HG03103 (cell line): Measurements from ENCODE around the gene NME4.

Source experiments
- ATAC-seq: cut with Tn5 transposase; IDR thresholded peaks from one replicate; pipeline ENCODE4 v1.9.1; 2021; ENCODE audit warnings: low read depth; ENCODE audit not compliant: unreplicated experiment

NME4 gene

DNA sequence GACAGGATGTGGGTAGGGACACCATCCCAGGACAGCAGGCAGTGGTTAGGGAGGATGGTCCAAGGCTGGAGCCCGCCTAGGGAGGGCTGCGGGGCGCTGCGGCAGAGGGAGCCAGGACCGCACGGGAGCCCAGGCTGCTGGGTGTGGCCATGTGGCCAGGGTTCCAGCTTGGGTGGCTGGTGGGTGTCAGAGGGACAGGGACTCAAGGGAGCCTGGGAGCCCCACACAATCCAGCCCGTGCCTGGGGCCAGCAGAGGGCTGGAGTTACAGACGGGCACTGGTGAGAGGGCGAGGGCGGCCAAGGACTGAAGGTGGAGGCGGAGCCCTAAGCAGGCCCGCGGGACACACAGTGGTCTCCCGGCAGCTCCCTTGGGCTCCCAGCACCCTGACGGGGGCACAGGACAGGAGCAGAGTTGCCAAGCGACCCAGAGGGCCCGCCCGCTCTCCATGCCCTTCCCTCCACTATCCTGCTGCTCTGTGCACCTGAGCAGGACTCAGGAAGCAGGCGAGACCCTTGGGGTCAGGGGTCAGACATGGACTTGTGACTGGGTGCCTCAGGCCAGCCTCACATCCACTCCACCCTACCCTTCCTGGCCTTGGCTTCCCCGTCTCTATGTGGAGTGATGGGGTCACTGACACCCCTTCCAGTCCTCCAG lies 33.8 kb upstream of the NME4 start:
- ATAC-seq = no peak

DNA sequence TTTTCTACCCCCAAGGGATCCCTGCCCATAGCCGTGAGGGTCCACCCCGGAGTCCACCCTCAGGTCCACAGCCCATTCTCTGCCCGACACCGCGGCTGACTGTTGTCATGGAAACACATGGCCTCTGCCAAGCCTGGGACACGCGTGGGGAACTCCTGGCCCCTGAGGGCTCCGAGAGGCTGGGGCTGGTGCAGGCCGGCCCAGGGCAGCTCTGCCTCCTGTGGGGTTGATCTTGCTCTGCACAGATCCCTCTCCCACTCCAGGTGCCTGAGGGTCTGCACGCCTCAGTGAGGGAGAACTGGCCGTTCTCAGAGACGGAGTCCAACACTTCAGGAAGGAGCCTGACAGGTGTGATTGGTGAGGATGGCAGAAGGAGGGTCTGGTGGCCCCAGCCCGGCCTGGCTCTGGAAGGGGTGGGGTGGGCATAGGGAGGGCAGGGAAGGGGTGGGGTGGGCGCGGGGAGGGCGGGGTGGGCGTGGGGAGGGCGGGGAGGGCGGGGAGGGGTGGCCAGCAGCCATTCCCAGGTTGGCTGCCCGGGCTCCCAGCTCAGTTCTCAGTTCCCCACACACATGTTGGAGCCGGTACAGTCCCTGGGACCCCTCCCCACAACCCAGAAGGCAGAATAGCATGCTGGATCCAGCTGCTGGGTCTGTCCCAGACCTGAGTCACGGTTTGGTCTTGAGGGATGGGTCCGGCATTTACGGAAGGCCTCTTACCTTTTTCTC lies 33.1 kb upstream of the NME4 start:
- ATAC-seq = no peak

DNA sequence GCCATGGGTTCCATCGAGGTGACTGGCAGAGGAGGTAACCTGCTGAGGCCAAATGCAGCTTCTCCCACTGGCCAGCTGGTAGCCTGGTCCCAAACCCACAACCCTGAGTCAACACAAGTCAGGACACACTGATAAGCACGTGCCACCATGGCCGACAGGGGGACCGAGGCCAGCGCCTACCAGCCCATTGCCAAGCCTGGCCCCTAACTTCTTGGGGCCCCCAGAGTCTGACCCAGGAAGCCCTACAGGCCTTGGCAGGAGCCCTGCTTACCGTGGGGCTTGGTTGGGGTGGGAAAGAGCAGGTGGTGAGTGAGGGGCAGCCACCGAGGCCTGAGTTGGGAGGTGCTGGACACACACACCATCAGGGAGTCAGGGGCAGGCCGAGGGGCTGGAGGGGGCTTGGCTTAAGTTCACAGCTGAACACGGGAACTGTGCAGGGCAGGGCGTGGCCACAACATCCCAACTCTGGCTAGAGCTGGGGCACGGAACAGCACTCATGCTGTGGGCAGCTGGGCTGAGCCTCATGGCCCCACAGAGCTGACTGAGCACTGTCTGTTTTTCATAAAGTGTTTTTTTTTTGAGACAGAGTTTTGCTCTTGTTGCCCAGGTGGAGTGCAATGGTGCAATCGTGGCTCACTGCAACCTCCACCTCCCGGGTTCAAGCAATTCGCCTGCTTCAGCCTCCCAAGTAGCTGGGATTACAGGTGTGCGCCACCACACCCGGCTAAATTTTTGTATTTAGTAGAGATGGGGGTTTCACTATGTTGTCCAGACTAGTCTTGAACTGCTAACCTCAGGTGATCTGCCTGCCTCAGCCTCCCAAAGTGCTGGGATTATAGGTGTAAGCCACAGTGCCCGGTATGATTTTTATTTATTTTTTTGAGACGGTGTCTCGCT lies 32.2 kb upstream of the NME4 start:
- ATAC-seq = no peak

DNA sequence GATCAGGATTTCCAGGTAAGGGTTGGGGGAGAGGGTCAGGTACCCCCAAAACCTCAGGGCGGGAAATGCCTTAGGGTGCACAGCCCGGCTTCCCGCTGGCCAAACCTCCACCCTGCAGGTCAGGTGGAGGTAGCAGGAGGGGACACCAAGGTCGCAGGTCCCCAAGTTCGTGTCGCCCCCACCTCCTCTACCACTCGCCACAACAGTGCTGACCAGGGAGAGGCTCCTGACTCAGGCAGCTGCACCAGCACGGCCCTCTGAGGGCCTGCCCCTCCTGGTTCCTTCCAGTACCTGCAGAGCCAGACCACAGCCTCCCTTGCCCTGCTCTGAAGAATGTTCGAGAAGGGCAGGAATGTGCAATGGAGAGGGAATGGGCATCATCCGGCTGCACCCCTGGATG lies 30.5 kb upstream of the NME4 start:
- no peak for ATAC-seq

DNA sequence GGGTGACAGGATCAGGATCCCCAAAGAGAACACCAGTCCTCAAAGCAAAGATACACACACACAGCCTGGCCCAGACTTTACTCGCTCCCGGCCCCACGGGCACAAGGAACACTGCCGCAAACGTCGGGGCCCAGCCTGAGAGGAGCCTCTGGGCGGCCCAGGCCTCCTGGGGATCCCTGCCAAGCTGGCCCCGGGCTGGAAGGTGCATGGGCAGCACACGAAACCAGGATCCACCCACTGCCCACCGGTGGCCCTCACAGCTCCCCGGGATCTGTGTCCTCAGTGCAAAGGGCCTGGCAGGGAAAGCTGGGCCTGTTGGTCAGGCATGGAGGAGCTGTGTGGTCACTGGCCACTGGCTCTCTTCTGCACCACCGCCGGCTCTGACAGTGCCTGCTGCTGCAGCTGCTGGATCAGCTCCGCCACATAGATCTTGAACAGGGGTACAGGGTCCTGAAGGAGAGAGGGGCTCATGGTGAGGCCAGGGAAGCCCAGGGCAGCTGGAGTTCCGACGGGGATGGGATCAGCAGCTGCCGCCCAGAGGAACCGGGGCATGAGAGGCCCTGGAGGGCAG lies 29.6 kb upstream of the NME4 start:
- ATAC-seq = no peak

DNA sequence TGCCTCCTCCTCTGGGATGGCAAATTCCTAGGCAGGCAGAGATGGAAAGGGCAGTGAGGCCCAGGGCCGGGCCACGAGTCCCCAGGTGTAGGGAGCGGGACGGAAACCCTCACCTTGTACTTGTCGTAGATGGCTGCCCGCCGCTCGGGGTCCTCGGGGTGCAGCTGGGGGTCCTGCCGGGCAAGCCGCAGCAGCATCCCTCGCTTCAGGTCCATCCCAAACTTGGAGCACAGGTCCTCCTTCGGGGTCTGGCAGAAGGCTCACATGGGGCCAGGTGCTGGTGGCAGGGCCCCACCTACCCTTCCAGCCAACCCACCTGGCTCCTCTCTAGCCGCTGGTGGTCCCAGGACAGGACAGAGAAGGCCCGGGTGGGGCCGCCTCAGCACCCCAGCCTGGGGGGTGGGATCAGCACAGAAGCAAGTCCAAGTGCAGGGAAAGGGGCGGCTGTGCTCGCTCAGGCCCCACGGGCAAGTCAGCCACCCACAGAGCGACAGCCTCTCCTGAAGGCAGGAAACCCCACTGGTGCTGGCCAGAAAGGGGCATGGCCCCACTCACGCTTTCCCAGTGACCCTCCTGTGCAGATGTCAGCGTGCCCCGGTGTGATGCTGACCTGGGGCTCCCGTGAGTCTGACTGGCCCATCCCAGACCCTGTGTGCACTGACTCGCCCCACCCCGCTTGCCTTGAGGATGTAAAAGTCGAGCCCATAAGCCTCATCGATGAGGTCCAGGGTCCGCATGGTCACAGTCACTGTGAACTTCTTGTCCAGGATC lies 28.4 kb upstream of the NME4 start:
- no peak for ATAC-seq

DNA sequence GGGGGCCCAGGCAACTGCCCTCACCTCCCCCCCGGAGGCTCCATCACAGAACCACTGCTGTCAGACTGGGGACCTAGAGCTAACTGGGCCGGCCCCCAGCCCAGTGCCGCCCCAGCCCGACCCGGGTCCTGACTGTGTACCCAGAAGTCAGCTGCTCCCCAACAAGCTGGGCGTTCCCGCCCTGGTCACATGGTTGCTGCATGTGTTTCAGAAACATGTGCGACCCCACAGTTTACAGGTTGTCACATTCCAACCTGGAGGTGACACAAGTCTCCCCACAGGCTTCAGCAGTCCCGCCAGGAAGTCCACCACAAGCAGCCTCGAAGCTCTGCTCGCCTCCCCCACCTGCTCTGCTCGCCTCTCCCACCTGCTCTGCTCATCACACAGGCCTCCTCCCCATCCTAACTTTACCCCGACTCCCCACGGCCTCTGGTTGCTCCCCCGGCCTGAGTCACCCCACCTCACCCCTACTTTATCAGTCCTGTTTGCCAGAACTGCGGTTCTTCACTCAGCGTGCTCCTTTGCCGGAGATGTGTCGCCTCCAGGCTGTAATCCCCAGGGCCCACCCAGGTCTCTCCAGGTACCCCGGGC lies 27.6 kb upstream of the NME4 start:
- no peak for ATAC-seq

DNA sequence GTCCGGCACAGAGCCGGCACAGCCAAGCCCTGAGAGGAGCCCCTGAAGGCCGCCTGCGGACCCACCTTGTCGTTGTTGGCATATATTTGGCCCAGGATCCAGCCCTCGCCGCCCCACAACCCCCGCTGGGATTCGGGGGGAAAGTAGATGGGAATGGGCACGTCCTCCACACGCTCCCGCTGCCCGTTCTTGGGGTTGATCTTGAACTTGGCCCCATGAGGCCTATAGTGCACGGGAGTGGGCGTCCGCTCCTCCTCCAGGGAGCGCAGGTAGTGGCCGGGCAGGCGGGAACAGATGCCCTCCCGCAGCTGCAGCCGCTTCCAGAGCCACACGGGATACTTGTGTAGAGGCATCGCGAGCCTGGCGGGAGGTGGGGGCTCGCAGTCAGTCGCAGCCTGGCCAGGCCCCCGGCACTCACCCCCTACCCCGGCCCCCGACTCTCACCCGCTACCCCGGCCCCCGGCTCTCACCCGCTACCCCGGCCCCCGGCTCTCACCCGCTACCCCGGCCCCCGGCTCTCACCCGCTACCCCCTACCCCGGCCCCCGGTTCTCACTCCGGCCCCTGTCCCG lies 27.0 kb upstream of the NME4 start:
- ATAC-seq = no peak

DNA sequence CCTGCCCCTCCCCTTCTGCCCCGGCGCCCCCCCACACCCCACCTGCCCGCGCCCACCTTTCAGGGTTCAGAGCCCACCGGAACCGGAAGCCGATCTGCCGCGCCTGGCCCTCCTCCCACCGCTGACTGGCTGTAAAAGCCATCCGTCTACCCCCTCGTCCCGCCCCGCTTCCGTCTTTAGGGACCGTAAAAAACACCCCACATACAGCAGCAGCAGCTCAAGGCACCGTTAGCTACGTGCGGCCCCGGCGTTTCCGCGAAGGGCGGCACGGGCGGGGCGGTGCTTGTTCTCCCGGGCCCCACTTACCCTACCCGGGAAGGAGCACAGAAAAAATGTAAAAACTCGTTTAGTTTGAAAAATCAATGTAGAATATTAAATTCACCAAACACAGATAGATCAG lies 26.6 kb upstream of the NME4 start, which contains the start of gene MRPL28:
Gene MRPL28 (minus strand): TSS at position 96 of the 400 bp plus-strand sequence. CDS start 320 bp downstream, outside the sequence.
- ATAC-seq = peak; percentile 75

DNA sequence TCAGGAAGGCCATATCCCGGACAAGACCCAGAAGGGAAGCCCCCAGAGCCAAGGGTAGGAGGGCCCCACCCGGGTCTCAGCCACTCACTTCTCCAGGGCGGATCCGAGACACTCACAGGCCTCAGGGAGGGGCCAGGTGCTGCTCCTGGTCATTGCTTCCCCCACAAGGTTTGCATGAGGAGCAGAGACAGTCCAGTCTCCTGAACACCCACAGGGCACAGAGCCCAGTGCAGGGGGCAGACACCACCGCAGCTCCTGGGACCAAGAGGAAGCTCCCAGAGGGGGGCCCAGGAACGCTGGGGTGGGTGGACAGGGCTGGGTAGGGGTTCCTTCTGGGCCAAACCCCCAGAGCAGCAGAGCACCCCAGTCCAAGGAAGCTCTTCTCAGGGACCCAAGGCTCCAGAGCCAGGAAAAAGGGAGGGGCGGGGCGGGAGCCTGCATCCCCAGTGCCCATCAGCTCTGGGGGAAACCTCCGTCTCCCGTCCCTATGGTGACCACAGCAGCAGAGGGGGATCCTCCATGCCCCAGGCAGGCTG lies 26.0 kb upstream of the NME4 start:
- ATAC-seq = no peak

DNA sequence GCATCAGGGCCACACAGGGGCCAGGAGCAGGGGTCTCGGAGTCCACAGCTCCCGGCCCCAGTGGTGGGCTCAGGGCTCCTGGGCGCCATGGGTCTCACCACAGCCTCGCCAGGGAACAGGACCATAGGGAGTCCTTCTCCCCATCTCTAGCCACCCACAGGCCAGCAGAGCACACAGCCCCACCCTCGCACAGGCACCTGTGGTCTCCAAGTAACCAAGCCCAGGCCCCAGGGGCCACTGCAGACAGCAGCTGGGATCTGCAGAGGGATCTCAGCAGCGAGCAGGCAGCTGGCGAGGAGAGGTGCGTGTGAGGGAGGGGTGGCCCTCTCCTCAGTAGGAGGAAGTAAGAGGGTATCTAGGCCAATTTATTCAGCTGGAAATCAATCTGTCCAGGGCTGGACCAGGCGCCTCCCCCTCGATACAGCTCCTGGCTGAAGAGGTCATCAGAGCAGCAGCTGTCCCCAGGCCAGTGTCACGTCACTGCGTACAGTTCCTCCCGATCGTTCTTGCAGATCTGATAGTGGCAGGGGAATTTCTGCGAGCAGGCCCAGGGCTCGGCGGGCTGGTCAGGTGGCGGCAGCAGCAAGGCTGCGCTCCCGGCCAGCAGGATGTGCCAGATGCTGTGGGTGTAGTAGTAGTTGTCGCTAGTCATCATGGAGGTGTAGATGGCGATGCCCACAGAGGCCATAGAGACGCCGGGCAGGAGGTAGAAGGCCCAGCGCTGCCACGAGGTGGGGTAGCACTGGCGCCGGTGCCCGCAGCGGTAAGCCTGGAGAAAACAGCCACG lies 25.3 kb upstream of the NME4 start:
- ATAC-seq = no peak

DNA sequence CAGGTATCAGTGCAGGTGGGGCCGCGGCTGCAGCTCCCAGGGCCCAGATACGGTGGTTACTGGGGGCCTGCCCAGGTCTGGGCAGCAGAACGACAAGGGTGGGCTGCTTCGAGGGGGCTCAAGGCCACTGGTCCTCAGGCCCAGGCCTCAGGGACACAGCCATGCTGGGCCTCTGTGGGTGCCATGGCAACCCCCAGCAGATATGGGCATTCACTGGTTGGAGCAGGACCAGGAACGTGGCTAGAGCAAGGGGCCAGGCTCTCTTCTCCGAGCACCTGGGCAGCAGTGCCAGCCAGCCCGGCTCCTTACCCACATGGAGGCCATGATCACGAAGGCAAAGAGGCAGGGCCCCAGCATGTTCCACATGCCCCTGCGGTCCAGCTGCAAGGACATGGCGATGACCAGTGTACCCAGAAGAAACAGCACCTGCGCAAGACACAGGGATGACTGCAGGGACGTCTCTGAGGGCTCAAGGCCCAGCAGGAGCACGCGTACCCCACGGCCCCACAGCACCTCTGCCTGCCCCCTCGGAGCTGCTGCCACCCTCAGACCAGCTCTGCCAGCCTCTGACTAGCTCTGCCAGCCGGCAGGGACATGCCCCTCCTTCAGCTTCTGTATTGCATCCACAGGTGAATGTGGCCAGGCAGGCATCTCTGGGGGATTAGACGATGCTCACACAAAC lies 24.6 kb upstream of the NME4 start:
- ATAC-seq = no peak

DNA sequence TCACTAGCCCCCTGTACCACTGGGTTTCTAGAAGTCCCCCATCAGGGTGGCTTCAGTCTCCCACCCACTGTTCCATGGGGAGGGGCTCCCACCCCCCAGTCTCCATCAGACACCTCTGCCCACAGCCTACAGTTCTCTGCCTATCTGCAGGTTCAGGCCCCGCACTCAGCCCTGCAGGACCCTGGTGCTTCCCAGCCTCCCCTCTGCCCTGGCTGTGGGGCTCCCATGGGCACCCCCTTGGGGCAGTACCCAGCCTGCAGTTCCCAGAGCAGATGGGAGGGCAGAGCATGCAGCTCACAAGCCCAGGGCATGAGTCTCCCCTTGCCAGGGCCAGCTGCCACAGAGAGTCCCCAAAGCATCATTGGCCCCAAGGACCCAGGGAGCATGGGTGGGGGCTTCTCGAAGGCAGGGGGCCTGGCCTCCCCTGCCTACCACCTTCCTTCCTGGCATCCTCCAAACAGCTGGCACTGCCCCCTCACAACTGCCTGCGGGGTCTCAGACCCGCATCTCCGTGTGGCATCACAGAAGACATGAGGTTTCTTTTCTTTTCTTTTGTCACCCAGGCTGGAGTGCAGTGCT lies 23.9 kb upstream of the NME4 start:
- no peak for ATAC-seq

DNA sequence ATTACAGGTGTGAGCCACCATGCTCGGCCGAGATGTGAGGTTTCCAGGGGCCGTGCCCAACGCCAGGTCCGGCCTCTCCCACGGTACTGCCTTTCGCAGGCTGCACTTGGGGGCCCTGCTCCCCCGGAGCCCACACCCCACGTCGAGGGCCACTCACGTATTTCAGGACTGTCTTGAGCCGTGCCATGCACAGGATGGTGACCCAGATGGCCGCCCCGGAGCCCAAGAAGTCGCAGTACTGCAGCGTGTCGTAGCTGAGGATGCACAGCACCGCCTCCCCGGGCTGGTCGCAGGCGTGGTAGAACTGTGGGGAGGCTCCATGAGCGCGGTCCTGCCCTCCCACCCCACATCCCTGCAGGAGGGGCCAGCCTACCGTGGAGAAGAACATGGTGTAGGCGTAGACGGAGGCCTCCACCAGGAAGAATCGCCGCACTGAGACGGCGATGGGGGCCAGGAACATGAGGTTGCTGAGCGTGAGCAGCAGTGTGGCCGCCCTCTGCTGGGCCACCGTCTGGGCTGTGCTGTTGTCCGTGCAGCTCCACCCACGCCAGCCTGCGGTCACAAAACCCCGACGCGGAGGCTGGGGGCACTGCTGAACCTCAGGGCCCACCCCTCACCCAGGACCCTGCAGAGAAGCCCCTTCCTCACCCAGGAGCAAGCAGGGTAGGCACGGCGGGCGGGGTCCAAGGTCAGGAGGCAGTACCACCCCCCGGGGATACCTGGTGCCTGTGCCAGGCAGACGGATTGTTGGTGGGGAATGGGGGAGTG lies 23.0 kb upstream of the NME4 start:
- ATAC-seq = no peak

DNA sequence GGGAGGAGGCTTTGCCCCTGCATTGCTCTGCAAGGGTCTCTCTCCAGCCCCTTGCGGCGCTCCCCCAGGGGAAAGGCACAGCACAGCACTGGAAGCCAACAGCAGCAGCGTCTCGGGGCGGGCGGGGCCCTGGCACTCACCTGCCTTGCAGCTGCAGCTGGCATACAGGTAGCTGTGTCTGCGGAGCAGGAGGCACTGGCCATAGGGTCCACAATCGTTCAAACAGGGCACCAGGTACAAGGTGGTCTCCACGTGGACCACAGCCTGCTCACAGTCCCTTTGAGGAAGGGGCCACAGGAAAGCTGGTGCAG lies 22.4 kb upstream of the NME4 start:
- ATAC-seq = no peak

DNA sequence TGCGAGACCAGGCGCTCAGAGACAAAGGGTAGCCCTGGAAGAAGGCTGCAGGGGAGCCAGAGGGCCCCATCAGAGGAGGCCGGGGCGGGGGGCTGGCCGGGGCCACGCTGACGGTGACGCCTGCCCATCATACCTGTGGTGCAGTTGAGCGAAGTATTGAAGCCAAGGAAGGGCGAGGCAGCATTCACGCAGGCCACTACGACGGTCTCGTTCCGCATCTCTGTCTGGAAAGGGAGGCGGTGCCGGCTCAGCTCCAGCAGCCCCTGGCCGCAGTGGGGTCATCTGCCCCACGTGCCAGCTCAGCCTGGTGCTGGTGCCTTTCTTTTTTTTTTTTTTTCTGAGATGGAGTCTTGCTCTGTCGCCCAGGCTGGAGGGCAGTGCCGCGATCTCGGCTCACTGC lies 21.8 kb upstream of the NME4 start:
- no peak for ATAC-seq
